Gastrocnemius medialis (tissue), 4 donors: Measurements from ENCODE around the gene RCOR3.

Experiments used
- CTCF ChIP-seq, 5 experiments: fragments of 450-650 bp in 3 of 5; fragments of 200-600 bp in 2 of 5; sonication (generic) in 2 of 5; IDR thresholded peaks in 4 of 5; conservative IDR thresholded peaks in 1 of 5; 1 replicate in 4 of 5; 2 replicates in 1 of 5; pipeline ENCODE4 v1.5.1; 2016 to 2019; ENCODE audit warnings: antibody characterized with exemption in 5 of 5, mild to moderate bottlenecking in 3 of 5, moderate library complexity in 3 of 5
- POLR2A ChIP-seq, 2 donors: fragments of 450-650 bp; IDR thresholded peaks; one replicate each; pipeline ENCODE4 v1.6.1; 2017; ENCODE audit warnings: antibody characterized with exemption in 2 of 2, mild to moderate bottlenecking in 2 of 2, moderate library complexity in 2 of 2

GRCh38 chr1:211281320-211282022 is 22.3 kb downstream of the RCOR3 start:
- TF ChIP-seq CTCF (IDR thresholded peaks at IDR 0.05 in 4 of 5, conservative IDR thresholded peaks at IDR 0.05 in 1 of 5) (no peak), POLR2A (IDR thresholded peaks at IDR 0.05) (no peak)
